GM12878 (cell line): ENCODE measurements around the gene ANAPC2. TPM values are rescaled to one million over a fixed set of nuclear protein-coding genes. Genes with fewer than 3 reads are reported as not detected.
A peak's percentile ranks its signal among the peaks of the same experiment; 100 is the strongest.

Source experiments
- ASH2L ChIP-seq: fragments of 300-600, 200-600 bp; sonication (generic); IDR thresholded peaks from 2 replicates; pipeline ENCODE4 v1.6.1; 2017; ENCODE audit warnings: low read depth, mild to moderate bottlenecking, borderline replicate concordance
- BACH1 ChIP-seq: fragments of 450-650 bp; IDR thresholded peaks from 2 replicates; pipeline ENCODE4 v1.6.1; 2017; ENCODE audit warnings: mild to moderate bottlenecking, borderline replicate concordance
- BRCA1 ChIP-seq: IDR thresholded peaks from 2 replicates; pipeline ENCODE4 v1.6.1; 2011; ENCODE audit warnings: low read depth, low read length, improper control_type of control experiment
- CHD1 ChIP-seq: IDR thresholded peaks from 2 replicates; pipeline ENCODE4 v1.6.1; 2012; ENCODE audit warnings: low read depth, low read length, improper control_type of control experiment
- CTCF ChIP-seq, 3 experiments: IDR thresholded peaks in 2 of 3; conservative IDR thresholded peaks in 1 of 3; 2 replicates each; pipeline ENCODE4 v1.5.1; 2011; ENCODE audit warnings: low read depth in 3 of 3, low read length in 3 of 3, mild to moderate bottlenecking in 3 of 3, control low read depth in 2 of 3, moderate library complexity in 2 of 3, inconsistent platforms in 1 of 3, mixed read lengths in 1 of 3; ENCODE audit not compliant: control insufficient read depth in 2 of 3, insufficient read depth in 1 of 3; ENCODE audit errors: extremely low read depth in 1 of 3
- CUX1 ChIP-seq: IDR thresholded peaks from 2 replicates; pipeline ENCODE4 v1.6.1; 2012; ENCODE audit warnings: improper control_type of control experiment, low read depth, low read length; ENCODE audit not compliant: insufficient replicate concordance
- E2F4 ChIP-seq: IDR thresholded peaks from 2 replicates; pipeline ENCODE4 v1.6.1; 2012; ENCODE audit warnings: low read depth, low read length, improper control_type of control experiment
- EED ChIP-seq: sonication (generic); IDR thresholded peaks from 2 replicates; pipeline ENCODE4 v1.6.1; 2016; ENCODE audit warnings: antibody characterized with exemption, low read depth
- EZH2 ChIP-seq: IDR thresholded peaks from 2 replicates; pipeline ENCODE4 v1.6.1; 2012; ENCODE audit warnings: low read depth, mild to moderate bottlenecking, control low read depth, inconsistent platforms, low read length, borderline replicate concordance; ENCODE audit not compliant: control insufficient read depth
- HSF1 ChIP-seq: fragments of 150-350 bp; IDR thresholded peaks from 2 replicates; pipeline ENCODE4 v1.6.1; 2014; ENCODE audit warnings: mild to moderate bottlenecking, low read depth, low read length
- MYC ChIP-seq: IDR thresholded peaks from 2 replicates; pipeline ENCODE4 v1.6.1; 2011; ENCODE audit warnings: mild to moderate bottlenecking, low read length, moderate library complexity, inconsistent platforms; ENCODE audit not compliant: insufficient read depth, insufficient replicate concordance, insufficient read length, severe bottlenecking
- NR2C1 ChIP-seq: fragments of 450-650 bp; IDR thresholded peaks from 2 replicates; pipeline ENCODE4 v1.6.1; 2017; ENCODE audit warnings: antibody characterized with exemption, mild to moderate bottlenecking, moderate library complexity
- POLR2AphosphoS2 ChIP-seq: IDR thresholded peaks from 2 replicates; pipeline ENCODE4 v1.6.1; 2011; ENCODE audit warnings: low read depth, mild to moderate bottlenecking, low read length, improper control_type of control experiment, moderate library complexity
- RELA ChIP-seq: fragments of 450-650 bp; IDR thresholded peaks from 2 replicates; pipeline ENCODE4 v1.8.0; 2014; ENCODE audit warnings: borderline replicate concordance; ENCODE audit not compliant: partially characterized antibody
- STAT3 ChIP-seq: IDR thresholded peaks from 2 replicates; pipeline ENCODE4 v1.6.1; 2011; ENCODE audit warnings: low read depth, low read length, improper control_type of control experiment
- SUZ12 ChIP-seq: fragments of 200-600 bp; sonication (generic); IDR thresholded peaks from one replicate; pipeline ENCODE4 v1.6.1; 2018; ENCODE audit warnings: antibody characterized with exemption, mild to moderate bottlenecking; ENCODE audit not compliant: unreplicated experiment
- ZNF24 ChIP-seq: fragments of 450-650 bp; IDR thresholded peaks from 2 replicates; pipeline ENCODE4 v1.6.1; 2017; ENCODE audit warnings: antibody characterized with exemption, mild to moderate bottlenecking
- ZZZ3 ChIP-seq: IDR thresholded peaks from 2 replicates; pipeline ENCODE4 v1.6.1; 2011; ENCODE audit warnings: low read depth; ENCODE audit not compliant: control insufficient read depth, insufficient read length
- polyA plus RNA-seq, 11 experiments: library from polyadenylated mRNA; depleted of rRNA in 4 of 11; unstranded in 6 of 11; stranded (reverse) in 5 of 11; fragments of >200 nt; fragmentation: Nextera tagmentation in 4 of 11; fragmentation: Illumina TruSeq in 1 of 11; extraction: Ambion mirVana in 4 of 11; extraction: Trizol in 1 of 11; gene quantifications; 1 replicate in 1 of 11; 2 replicates in 10 of 11; pipeline versions ENCODE4 v1.2.1 to v1.2.3, GENCODE V29; 2011 to 2016; ENCODE audit warnings: inconsistent platforms in 2 of 11, missing spikeins in 2 of 11, low read depth in 1 of 11
- total RNA-seq, 4 experiments: library from RNA; depleted of rRNA in 3 of 4; stranded (reverse); fragments of >200 nt in 3 of 4; fragmentation: Illumina TruSeq in 1 of 4; extraction: Trizol in 1 of 4; gene quantifications; 2 replicates each; pipeline versions ENCODE4 v1.2.1 to v1.2.3, GENCODE V29; 2013 to 2021

ANAPC2 gene
- total and polyA plus RNA-seq, 10 of the 15 experiments (the other 5 are each of a cell fraction or from before 2014, with no cell fraction given) = 0.03 to 65.2 (median 20.5) TPM

GRCh38 chr9:137223078-137223970, 35.0 kb upstream of the ANAPC2 start (continued):
- no peak for TF ChIP-seq CUX1
- TF ChIP-seq CTCF (IDR thresholded peaks at IDR 0.05 in 2 of 3, conservative IDR thresholded peaks at IDR 0.05 in 1 of 3; ENCODE audit: control insufficient read depth in 2 of 3, extremely low read depth in 1 of 3, insufficient read depth in 1 of 3, low read depth in 3 of 3, low read length in 3 of 3) = no peak
- no peak for TF ChIP-seq E2F4
- TF ChIP-seq EZH2 = no peak
- TF ChIP-seq BACH1 = peak; percentile 72
- no peak for TF ChIP-seq EED
- TF ChIP-seq ZZZ3 = no peak
- no peak for TF ChIP-seq MYC
- peak; percentile 68 for TF ChIP-seq RELA
- TF ChIP-seq SUZ12 = no peak
- TF ChIP-seq STAT3 = no peak
- no peak for TF ChIP-seq POLR2AphosphoS2
- no peak for TF ChIP-seq NR2C1
- TF ChIP-seq CHD1 = no peak
- no peak for TF ChIP-seq BRCA1
- TF ChIP-seq HSF1 = no peak
- TF ChIP-seq ASH2L = no peak
- no peak for TF ChIP-seq ZNF24
